NCI-H146 (cell line): ENCODE data around the gene MORF4L2.
"Not testable (repeated sequence)": the region's sequence is repeated elsewhere in the genome, so short reads cannot be mapped to it uniquely, and the experiment has no call there.

Experiments used
- DNase-seq: peaks from one replicate; lab custom pipeline; 2025; lab: John Stamatoyannopoulos, UW

The MORF4L2 gene

DNA sequence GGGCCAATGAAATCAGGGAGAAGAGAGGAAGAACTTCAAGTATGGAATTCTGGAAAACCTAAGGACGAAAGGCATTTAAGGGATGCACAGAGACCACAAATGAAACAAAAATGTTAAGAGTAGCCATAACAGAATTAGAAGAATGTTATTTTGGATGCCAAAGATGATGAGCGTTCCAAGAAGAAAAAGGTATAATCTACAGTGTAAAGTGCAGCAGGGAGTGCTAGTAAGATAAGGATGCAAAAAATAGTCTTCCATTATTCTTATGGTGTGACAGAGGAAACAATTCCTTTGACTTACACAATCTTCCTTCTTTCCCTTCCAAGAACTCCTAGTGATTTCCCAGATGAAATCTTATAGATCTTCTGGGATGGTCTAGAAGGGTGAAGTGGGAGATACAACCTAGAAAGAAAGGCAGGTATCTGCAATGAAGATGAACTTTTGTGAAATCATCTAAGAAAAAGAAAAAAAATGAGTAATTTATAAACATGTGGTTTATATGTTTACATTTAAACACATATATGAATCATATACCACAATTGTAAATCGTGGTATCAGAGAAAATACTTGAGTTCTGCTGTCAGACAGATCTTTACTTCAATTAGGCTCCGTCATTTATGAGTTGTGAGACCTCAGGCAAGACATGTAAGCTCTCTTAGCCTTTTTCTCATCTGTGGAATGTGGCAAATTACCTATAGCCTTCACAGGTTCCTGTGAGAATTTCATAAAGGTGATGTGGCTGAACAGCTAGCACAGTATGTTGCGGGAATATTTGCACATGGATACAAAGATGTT, 8.1 kb downstream of the MORF4L2 start:
- no peak for DNase-seq

DNA sequence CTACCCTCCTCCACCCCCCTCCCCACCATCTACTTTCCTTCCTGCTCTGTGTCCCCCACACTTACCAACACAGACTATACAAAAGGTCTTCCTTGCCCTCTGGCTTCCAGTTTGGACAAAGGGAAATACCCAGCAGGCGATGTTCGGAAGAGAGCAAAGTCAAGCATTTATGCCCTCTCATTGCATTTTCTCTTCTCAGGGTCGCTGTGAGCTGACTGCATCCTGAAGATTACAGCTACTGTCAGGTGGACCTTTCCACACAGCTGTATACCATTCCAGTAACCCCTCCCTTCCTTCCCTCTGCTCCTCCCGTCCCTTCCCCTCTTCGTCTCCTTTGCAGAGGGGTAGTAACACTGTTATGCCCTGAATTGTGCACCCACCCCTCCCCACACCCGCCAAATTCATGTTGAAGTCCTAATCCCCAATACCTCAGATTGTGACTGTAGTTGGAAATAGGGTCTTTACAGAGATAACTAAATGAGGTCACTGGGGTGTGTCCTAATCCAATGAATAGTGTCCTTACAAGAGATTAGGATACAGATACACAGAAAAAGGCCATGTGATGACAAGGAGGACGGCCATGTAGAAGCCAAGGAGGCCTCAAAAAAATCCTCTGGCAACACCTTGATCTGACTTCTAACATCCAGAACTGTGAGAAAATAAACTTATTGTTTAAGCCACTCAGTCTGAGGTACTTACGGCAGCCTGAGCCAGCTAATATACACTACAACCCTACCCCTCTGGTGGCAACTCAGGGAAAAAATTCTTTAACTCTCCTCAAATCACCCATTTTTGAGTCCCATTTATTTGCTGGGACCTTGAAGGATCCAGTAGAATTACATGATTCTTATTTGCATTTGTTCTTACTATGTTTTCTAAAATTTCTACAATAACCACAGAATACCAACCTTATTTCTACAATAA, 11.7 kb downstream of the MORF4L2 start:
- no peak for DNase-seq

DNA sequence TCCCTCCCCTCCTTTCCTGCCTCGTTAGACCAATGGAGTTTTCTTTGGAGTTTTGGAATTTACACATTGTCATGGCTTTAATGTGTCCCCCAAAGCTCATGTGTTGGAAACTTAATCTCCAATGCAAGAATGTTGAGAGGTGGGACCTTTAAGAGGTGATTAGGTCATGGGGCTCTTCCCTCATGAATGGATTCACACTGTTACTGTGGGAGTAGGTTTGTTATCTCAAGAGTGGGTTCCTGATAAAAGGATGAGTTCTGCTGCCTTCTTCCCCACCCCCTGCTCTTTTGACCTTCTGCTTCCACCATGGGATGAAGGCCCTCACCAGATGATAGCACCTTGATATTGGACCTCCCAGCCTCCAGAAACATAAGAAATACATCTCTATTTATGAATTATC, 16.8 kb downstream of the MORF4L2 start:
- no peak for DNase-seq

DNA sequence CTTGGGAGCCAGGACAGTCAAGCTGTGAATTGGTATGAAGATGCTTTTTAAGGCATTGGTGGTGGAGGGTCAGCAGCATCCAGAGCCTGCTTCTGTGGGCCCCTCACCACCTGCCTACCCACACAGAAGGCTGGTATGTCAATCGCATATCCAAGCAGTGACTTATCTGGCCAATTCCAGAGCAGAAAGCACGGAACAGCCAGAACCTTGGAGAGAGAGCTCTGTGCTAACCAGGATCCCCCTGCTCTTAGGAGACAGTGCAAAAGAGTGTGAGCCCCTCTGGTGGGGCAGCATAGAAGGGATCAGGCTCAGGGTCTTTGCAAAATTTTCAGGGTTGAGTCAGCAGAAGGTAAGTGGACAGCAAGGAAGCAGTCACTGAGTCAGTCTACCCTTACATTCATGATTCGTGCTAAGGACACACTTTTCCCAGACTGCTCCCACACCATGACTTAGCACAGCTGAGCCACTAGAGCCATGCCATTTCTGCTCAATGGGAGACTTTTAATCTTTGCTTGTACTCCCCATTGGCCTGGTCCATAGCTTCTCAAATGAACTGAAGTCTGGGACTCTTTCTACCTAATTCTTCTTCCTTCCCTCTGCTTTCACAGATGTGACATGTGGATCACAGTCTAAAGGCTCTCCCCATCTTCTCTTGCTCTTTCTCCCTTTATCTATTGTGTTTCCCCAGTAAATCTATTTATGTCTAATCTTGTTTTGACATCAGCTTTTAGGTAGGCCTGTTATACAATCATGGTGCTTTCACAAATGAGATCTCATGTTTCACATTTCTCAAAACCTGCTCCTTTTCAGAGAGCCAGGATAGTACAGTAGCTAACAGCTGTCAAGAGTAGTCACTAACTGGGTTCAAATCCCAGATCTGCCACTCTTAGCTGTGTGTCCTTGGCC, 20.0 kb downstream of the MORF4L2 start:
- no peak for DNase-seq

DNA sequence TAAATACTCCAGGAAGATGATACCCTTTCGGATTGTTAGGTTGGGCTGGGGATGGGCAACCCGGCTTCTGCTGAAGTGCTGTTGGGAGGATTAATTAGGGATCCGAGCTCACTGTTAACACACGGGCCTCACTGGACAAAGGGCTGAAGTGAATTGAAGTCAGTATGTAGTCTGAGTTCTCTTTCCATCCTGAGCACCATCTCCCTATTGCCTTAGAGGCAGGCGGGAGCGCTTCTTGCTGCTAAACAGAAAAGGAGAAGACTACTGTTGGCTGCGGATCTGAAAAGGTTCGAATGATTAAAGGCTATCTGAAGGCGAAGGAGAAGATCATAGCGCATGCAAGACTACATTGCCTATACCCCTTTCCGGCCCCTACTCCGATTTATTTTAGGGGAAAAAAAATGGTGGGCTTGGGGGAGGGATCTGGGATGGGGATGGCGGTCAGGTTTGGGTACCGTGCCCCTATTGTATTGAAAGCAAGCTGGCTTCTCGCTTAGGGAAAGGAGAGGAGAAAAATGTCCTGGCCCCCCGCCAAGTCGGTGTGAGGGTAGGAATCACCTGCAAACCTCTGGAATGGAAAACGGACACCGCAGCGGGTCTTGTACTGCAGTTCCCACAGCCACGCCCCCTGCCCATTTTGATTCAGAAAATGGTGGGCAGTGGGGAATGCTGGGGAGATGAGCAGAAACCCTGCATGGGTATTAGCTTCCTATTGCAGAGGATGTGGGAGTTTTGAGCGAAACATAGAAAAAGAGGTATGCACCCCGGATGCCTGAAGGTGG, 22.3 kb downstream of the MORF4L2 start:
- peak; percentile 21 for DNase-seq

DNA sequence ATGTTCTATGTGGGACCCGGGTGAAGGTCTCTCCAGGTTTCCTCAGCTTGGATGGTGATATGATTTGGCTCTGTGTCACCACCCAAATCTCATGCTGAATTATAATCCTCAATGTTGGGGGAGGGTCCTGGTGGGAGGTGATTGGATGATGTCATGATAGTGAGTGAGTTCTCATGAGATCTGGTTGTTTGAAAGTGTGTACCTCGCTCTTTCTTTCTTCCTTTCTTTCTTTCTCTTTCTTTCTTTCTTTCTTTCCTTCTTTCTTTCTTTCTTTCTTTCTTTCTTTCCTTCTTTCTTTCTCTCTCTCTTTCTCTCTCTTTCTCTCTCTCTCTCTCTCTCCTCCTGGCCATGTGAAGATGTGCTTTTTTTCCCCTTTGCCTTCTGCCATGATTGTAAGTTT, 27.0 kb downstream of the MORF4L2 start:
- DNase-seq, result not testable (repeated sequence)

DNA sequence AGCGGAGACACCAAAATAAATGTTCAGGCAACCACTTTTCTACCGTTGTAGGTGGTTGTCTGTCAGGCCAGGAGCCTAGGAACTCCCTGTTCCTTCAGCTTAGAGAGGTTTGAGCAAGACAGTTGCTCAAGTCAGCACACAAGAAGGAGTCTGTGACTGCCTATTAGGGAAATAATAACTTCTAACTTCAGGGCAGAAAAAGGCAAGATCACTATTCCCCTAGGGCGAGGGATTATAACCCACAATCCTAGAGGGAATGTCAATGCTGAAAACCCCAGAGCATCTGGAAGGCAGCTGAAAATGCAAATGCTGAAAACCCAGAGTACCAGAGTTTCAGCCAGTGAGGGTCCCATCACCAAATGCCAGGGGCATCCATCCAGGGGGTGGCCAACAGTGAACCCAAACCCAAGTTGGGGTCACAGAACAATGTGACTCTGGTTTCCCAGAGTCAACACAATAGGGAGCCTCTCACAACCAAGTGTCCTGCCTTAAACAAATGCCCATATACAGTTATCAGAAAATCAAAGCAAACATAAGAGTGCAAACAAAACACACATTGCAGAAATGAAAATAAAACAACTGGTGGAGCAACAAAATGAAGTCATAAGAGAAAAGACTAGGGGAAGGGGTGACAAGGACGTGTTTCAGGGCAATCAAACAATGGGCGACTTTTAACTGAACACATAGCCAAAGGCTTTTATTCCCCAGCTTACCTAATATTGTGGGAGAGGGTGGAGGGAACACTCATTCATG, 27.6 kb downstream of the MORF4L2 start:
- no peak for DNase-seq

DNA sequence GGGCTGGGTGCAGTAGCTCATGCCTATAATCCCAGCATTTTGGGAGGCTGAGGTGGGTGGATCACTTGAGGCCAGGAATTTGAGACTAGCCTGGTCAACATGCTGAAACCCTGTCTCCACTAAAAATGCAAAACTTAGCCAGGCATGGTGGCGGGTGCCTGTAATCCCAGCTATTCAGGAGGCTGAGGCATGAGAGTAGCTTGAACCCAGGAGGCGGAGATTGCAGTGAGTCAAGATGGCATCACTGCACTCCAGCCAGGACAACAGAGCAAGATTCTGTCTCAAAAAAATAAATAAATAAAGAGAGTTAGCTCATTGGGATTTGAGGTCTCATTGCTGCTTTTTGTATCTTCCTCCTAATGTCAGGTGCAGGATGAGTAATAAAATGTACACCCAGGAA, 29.4 kb downstream of the MORF4L2 start:
- not testable (repeated sequence) for DNase-seq

DNA sequence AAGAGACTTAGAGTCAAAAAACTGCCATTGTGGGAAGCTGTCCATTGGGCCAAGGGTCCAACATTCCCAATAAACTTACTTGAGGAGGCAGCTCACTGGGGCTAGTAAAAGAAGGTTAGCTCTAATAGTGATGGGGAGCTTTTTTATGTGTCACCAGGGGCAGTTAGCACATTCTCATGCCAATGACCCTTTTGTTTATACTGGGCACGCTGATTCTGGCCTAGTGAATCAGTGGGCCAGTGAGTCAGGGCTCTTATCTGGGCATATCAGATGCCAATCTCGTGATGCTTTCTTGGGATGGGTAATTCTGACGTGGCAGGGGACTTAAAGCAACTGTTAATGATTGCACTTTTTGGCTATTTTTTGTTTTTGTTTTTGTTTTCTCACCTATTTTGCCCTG, 29.9 kb downstream of the MORF4L2 start:
- no peak for DNase-seq

DNA sequence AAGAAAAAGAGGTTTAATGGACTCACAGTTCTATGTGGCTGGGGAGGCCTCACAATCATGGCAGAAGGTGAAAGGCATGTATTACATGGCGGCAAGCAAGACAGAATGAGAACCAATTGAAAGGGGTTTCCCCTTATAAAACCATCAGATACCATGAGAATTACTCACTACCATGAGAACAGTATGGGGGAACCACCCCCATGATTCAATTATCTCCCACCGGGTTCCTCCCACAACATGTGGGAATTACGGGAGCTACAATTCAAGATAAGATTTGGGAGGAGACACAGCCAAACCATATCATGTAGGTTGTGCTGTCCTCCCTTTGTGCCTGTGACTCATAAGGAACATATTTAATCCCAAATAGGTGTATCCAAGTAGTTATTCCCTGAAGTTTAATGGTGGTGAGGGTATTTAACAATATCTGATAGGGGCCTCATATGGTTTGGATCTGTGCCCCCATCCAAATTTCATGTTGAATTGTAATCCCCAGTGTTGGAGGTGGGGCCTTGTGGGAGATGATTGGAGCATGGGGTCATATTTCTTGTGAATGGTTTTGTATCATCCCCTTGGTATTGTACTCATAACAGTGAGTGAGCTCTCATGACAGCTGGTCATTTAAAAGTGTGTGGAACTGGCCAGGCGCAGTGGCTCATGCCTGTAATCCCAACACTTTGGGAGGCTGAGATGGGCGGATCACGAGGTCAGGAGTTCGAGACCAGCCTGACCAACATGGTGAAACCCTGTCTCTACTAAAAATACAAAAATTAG, 31.1 kb downstream of the MORF4L2 start:
- not testable (repeated sequence) for DNase-seq

DNA sequence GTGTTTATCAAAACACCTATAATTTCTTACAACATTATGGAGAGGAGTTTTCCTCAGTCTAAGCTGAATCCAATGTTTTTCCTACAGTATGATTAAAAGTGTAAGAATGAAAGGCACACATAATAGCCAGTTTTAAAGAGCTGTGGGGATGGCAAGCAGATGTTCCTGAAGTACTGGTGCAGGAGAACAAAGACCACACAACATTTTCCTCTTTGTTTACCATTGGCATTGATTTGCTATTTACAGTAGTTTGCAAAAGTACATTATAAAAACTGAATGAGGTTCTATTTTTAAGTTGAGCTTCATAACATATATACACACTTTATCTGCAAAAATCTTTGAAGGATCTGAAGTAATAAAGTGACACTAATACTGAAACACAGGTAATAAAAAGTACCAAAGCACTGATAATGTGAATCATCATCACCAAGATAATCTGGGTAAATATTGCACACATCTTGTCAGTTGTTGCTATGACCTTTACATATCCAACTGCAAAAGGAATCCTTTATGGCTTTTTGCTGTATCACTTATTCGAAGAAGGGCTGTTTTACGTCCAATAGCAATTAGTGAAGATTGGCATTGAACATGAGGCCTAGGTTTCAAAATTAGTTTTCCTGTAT, 35.2 kb downstream of the MORF4L2 start:
- no peak for DNase-seq

DNA sequence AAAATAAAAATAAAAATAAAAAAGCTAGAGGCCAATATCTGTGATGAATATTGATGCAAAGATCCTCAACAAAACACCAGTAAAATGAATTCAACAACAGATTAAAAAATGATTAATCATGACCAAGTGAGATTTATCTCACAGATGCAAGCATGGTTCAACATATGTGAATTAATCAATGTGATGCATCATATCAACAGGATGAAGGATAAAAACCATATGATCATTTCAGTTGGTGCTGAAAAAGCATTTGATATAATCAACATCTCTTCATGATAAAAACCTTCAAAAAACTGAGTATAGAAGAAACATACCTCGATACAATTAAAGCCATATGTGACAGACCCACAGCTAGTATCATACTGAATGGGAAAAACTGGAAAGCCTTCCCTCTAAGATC, 38.9 kb downstream of the MORF4L2 start:
- DNase-seq, result no peak

DNA sequence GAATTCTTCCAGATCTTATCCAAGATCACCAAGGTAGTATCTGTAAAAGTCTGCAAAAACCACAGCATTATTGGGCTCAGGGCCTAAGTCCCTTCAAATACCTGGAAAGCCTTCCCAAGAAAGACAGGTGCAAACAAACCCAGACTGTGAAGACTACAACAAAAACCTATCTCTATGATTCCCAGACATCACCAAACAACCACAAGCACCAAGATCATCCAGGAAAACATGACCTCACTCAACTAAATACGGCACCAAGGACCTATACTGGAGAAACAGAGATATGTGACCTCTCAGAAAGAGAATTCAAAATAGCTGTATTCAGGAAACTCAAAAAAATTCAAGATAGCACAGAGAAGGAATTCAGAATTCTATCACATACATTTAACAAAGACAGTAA, 42.4 kb downstream of the MORF4L2 start:
- no peak for DNase-seq

DNA sequence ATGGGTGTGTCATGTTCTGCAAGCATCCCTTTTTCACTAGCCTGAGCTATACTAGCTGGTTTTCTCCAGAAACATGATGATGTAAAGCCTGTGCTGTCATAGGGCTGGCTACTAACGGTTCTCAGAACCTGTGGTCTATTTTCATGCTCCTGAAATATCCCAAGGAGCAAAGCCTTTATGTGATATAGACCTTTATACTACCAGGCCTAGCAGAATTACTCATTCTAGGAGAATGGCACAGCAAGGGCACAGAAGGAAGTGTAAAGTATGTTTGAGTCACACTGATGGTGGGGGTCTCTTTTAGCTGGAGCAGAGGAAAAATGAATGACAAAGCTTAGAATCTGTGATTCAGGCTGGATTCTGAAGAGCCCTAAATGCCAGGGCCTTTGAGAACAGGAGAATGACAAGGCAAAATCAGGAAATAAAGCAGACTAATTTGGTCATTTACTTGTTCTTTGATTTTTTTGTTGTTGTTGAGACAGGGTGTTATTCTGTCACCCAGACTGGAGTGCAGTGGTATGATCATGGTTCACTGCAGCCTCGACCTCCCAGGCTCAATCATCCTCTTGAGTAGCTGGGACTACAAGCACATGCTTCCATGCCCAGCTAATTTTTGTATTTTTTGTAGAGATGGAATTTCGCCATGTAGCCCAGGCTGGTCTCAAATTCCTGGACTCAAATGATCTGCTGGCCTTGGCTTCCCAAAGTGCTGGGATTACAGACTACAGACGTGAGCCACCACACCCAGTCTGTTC, 45.9 kb downstream of the MORF4L2 start:
- no peak for DNase-seq

DNA sequence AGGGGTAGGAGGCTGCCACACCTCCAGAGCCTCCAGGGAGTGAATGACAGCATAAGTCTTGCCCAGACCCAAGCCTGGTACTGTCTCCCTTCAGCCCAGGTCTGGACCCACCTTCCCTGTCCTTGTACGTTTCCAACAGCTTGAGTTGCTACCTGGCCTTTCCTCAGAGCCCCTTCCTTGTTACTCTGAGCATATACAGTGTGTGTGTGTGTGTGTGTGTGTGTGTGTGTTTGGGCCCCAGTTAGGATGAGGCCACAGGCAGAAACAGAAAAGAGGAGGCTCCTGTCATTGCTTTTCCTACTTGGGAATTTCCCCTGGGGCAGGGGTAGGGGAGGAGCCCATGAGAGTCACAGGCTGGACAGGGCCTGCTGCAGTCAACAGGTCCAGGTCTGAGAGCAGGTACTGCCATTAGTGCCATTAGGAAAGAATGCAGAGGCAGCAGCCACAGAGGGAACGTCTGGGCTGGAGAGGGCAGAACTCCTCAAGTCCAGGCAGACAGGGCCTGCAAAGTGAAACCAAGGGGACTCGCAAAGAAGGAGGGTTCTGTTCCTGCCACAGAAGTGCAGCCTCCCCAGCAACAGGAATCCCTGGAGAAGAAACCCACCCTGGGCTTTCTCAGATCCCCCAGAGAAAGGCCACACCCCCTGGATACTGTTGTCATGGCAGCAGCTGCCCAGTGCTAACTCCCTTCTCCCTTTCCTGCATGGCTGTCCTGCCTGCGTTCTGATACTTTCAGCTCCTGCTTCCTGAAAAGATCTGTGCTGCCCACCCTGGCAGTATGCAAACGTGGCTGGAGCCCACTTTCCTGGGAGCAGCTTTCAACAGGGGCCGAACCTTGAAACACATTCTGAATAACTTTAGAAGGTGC, 47.8 kb downstream of the MORF4L2 start:
- DNase-seq, result peak; percentile 46

DNA sequence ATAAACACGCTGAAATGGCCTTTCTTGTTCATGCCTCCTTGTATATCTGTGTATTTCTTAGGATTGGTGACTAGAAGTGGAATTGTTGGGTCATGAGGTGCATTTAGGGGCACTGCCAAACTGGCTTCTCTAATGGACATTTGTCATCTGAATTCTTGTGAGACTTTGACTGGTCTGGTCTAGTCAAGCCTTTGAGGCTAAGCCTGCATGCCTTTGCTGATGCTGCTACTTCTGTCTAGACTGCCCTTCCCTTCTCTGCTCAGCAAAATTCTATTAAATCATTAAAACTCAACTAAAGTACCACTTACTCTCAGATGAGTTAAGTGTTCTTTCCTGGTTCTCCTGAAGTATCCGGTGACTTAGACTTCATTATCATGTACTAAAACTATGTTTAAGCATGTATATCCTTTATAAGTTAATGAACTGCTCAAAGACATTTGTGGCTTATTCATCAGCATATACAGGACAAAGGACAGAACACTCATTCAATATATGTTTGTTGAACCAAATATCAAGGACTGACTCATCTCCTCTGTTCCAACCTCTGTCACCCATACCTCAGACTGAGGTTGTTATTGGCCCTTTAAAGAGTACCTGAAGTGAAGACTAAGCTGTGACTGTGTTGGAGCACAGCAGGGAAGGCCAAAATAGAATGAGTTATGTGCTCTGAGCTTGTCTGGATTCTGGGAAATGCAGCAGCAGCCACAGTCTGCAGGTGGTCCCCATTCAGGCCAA, 48.7 kb downstream of the MORF4L2 start:
- no peak for DNase-seq

DNA sequence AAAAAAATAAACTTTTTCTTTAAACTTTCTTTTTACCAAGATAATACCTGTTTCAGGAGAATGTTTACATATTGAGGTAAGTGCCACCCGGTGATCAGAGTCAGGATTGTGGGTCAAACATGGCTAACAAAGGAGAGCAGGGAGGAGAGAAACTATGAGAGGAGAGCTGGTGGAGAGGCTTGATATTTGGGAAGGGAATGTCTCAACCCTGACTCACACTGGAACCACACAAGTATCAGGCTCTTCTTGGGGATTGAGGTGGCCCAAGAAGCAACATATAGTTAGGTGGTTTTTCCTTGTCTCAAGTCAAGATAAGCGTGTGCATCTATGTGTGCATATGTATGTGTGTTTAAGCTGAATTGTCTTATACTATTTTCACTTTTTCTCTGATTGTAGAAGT, 51.1 kb downstream of the MORF4L2 start:
- no peak for DNase-seq
